ENCODE measurements around the gene HPSE2. TPM values are rescaled to one million over a fixed set of nuclear protein-coding genes. Genes with fewer than 3 reads are reported as not detected.

Gene HPSE2
- total RNA-seq, 6 experiments from 2014 or later = 0.05 to 0.09 TPM; not detected in 4

DNA sequence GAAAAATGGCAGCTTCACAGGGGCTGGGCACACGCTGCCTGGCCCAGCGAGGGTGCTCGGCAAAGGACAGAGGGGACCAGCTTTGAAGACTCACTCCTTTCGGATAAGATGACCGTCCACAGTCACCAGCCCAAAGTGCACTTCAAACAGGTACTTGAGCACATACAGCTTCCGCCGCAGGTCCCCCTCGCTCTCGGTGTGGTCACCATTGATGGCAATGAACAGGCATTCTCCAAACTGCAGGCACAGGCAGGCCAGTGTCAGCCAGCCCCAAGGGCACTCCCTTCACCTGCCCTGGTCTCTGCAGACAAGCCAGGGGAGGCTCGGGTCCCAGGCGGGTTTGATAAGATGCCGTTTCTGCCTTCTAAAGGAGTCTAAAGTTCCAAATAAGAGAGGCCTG lies 800.5 kb downstream of the HPSE2 start:
- H3K4me3 Mint-ChIP-seq = no peak overlapping the region
- TF ChIP-seq, protein P1, sequence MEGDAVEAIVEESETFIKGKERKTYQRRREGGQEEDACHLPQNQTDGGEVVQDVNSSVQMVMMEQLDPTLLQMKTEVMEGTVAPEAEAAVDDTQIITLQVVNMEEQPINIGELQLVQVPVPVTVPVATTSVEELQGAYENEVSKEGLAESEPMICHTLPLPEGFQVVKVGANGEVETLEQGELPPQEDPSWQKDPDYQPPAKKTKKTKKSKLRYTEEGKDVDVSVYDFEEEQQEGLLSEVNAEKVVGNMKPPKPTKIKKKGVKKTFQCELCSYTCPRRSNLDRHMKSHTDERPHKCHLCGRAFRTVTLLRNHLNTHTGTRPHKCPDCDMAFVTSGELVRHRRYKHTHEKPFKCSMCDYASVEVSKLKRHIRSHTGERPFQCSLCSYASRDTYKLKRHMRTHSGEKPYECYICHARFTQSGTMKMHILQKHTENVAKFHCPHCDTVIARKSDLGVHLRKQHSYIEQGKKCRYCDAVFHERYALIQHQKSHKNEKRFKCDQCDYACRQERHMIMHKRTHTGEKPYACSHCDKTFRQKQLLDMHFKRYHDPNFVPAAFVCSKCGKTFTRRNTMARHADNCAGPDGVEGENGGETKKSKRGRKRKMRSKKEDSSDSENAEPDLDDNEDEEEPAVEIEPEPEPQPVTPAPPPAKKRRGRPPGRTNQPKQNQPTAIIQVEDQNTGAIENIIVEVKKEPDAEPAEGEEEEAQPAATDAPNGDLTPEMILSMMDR (IDR thresholded peaks at IDR 0.05) = no peak
- peaks cover 47% of the 10 kb centered on the region for H3K36me3 Mint-ChIP-seq (ENCODE audit: low read depth)
- H3K4me1 Mint-ChIP-seq (ENCODE audit: low read depth) = peaks cover 10% of the 10 kb centered on the region
- no peak overlapping the region for H3K27ac Mint-ChIP-seq
- peaks cover 2% of the 10 kb centered on the region; the same call in 1 of the 2 replicates for H3K27me3 Mint-ChIP-seq (ENCODE audit: insufficient read depth)
- no peak for DNase-seq
- peaks cover 6% of the 10 kb centered on the region for H3K9me3 Mint-ChIP-seq

DNA sequence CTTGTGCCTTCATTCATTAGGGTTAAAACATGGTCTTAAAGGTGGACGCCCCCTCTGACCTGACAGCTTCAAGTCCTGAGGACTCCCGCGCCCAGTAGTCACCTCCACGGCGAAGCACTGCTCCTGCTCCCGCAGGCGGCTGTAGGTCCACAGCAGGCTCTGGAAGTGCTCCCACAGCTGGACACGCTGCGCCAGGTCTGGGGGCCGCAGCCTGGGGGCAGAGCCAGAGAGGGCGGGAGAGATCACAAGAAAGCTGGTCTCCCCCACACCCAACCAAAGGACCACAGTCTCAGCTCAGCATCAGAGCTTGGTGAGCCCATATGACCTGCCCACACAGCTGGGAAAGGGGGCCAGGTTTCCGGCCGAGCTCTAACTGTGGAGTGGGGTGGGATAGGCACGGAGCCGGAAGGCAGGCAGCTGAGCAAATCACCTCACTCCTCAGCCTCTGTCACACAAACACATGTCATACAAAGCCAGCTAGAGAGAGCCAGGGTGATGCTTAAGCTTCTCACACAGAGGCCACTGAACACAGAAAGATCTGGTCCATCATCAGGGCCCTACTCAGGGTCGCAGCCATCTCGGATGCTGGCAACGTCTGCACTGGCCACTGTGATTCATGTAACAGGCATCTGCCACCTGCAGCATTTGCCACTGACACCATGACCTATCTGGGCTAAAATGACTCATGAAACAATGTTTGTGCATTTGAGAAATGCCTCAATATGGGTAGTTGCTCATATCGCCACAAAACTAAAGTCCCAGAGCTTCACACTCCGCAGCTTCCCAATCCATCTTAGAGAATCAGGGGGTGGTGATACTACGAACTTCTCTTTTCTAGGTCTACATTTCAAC lies 801.5 kb downstream of the HPSE2 start:
- H3K9me3 Mint-ChIP-seq = peaks cover 6% of the 10 kb centered on the region
- H3K4me3 Mint-ChIP-seq = no peak overlapping the region
- H3K27me3 Mint-ChIP-seq (ENCODE audit: insufficient read depth) = peaks cover 2% of the 10 kb centered on the region; the same call in 1 of the 2 replicates
- no peak overlapping the region; the same call in 1 of the 2 replicates for H3K27ac Mint-ChIP-seq
- DNase-seq = peak; percentile 46
- TF ChIP-seq, protein P1 (IDR thresholded peaks at IDR 0.05) = no peak
- H3K4me1 Mint-ChIP-seq (ENCODE audit: low read depth) = peaks cover 10% of the 10 kb centered on the region
- H3K36me3 Mint-ChIP-seq (ENCODE audit: low read depth) = peaks cover 36% of the 10 kb centered on the region

DNA sequence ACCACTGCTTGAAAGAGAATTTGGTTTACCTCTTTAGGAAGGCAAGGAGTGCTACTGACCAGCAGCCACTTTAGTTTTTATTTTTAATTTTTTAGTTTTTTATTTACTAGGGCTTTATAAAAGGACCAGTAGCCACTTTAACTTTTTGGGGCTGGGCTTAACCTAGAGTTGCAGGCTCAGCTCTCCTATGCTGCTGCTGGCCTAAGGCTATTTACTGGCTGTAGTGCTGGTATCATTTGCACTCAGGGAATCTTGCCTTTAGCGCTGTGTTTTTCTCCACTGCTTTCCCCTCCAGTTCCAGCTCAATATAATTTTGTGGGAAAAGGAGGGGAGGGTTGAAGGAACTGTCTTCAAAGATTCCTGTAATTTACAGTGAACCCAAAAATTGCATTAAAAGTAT lies 802.3 kb downstream of the HPSE2 start:
- TF ChIP-seq, protein P1 (IDR thresholded peaks at IDR 0.05) = no peak
- Mint-ChIP-seq H3K9me3 (peaks cover 6% of the 10 kb centered on the region), H3K27me3 (ENCODE audit: insufficient read depth) (peaks cover 2% of the 10 kb centered on the region; the same call in 1 of the 2 replicates), H3K27ac (no peak overlapping the region), H3K4me1 (ENCODE audit: low read depth) (peaks cover 10% of the 10 kb centered on the region), H3K36me3 (ENCODE audit: low read depth) (peaks cover 35% of the 10 kb centered on the region), H3K4me3 (no peak overlapping the region)
- no peak for DNase-seq

DNA sequence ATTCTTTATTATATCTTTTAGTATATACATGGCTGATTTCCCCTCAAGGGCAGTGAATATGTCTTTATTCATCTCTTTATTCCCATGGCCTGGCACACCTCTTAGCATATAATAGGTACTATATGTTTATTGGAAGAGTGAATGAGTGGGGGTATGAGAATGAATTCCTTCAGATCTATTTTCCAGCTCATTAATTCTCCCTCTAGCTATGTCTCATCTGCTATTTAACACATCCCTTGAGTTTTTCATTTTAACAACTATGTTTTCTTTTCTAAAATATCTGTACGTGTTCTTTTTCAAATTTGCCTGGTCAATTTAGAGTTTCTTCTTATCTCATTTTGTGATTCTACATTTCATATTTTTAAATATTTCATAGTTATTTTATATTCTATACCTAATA lies 803.3 kb downstream of the HPSE2 start:
- H3K27me3 Mint-ChIP-seq (ENCODE audit: insufficient read depth) = peaks cover 2% of the 10 kb centered on the region; the same call in 1 of the 2 replicates

DNA sequence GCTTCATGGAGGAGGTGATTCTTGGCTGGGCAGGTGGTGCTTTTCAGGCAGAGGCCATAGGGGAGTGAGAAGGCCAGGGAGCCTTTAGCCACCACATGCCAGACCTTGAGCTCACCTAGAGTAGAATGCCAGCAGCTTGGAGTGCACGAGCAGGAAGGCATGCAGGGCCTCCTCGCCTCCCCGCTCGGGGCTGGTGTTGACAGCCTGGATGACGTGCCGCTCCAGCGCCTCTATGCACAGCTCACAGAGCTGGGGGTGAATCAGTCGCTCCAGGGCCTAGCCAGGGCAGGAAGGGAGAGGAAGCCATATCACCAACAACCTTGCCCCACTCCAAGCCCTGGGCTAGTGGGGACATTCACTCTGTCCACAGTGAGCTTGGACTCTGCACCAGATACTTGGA lies 804.6 kb downstream of the HPSE2 start:
- Mint-ChIP-seq H3K27me3 (ENCODE audit: insufficient read depth) (no peaks in the 10 kb centered on the region), H3K36me3 (ENCODE audit: low read depth) (peaks cover 35% of the 10 kb centered on the region)

More for the DNA sequence above, 803.3 kb downstream of the HPSE2 start:
- Mint-ChIP-seq H3K9me3 (peaks cover 6% of the 10 kb centered on the region), H3K27ac (no peak overlapping the region), H3K36me3 (ENCODE audit: low read depth) (peaks cover 35% of the 10 kb centered on the region), H3K4me3 (no peak overlapping the region), H3K4me1 (ENCODE audit: low read depth) (peaks cover 10% of the 10 kb centered on the region)
- DNase-seq = no peak
- TF ChIP-seq, protein P1 (IDR thresholded peaks at IDR 0.05) = no peak

More for the DNA sequence above, 804.6 kb downstream of the HPSE2 start:
- Mint-ChIP-seq H3K4me3 (no peak overlapping the region), H3K9me3 (peaks cover 6% of the 10 kb centered on the region), H3K4me1 (ENCODE audit: low read depth) (peaks cover 10% of the 10 kb centered on the region), H3K27ac (no peak overlapping the region)
- TF ChIP-seq, protein P1 (IDR thresholded peaks at IDR 0.05) = no peak
- DNase-seq = no peak
